ENCODE data around the gene SETDB1. TPM values are rescaled to one million over a fixed set of nuclear protein-coding genes. Genes with fewer than 3 reads are reported as not detected.

SETDB1 gene
- total RNA-seq, 1 donor from 2014 or later, result 20.6 TPM

GRCh38 chr1:150906813-150907212, 19.4 kb upstream of the SETDB1 start:
- TF ChIP-seq, protein P1, sequence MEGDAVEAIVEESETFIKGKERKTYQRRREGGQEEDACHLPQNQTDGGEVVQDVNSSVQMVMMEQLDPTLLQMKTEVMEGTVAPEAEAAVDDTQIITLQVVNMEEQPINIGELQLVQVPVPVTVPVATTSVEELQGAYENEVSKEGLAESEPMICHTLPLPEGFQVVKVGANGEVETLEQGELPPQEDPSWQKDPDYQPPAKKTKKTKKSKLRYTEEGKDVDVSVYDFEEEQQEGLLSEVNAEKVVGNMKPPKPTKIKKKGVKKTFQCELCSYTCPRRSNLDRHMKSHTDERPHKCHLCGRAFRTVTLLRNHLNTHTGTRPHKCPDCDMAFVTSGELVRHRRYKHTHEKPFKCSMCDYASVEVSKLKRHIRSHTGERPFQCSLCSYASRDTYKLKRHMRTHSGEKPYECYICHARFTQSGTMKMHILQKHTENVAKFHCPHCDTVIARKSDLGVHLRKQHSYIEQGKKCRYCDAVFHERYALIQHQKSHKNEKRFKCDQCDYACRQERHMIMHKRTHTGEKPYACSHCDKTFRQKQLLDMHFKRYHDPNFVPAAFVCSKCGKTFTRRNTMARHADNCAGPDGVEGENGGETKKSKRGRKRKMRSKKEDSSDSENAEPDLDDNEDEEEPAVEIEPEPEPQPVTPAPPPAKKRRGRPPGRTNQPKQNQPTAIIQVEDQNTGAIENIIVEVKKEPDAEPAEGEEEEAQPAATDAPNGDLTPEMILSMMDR (conservative IDR thresholded peaks at IDR 0.05; ENCODE audit: low read depth, low read length), result no peak
- no peak for DNase-seq (ENCODE audit: low read depth)
- H3K4me3 ChIP-seq (ENCODE audit: low read depth, low read length), result no peak overlapping the region

GRCh38 chr1:150909585-150910180, 16.5 kb upstream of the SETDB1 start:
- no peak for DNase-seq (ENCODE audit: low read depth)
- H3K4me3 ChIP-seq (ENCODE audit: low read depth, low read length), result no peak overlapping the region
- TF ChIP-seq, protein P1 (conservative IDR thresholded peaks at IDR 0.05; ENCODE audit: low read depth, low read length), result no peak

DNA sequence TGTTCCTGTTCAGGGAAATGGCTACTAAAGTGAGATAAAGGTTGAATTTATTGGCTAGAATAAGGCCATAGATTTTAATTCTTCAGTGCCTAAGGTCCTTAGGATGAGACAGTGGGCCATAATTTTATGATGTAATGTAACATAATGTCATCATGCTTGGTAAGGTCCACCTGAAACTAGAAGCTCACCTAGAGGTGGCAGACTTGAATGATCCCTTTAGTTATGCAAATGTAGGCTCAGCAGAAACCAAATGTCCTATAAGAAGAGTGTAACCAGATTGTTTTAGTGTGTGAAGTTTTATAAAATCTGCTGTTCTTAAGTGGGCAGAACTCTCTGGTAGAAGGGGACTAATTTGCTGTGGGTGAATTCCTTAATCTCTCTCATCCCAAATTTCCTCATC, 13.5 kb upstream of the SETDB1 start:
- TF ChIP-seq, protein P1 (conservative IDR thresholded peaks at IDR 0.05; ENCODE audit: low read depth, low read length), result no peak
- no peak for DNase-seq (ENCODE audit: low read depth)
- H3K4me3 ChIP-seq (ENCODE audit: low read depth, low read length), result no peak overlapping the region

DNA sequence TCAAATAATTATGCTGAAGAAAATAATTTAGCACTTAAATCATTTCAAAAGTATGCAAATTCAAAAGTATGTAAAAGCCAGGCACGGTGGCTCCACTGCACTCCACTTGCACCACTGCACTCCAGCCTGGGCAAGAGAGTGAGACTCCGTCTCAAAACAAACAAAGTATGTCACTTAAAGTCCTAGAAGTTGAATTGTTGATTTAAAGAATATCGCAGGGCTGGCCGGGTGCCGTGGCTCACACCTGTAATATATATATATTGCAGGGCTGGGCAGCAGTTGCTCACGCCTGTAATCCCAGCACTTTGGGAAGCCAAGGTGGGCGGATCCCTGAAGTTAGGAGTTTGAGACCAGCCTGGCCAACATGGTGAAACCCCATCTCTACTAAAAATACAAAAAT, 8.8 kb upstream of the SETDB1 start:
- TF ChIP-seq, protein P1 (conservative IDR thresholded peaks at IDR 0.05; ENCODE audit: low read depth, low read length), result no peak
- DNase-seq (ENCODE audit: low read depth), result no peak

GRCh38 chr1:150922519-150922975, 3.6 kb upstream of the SETDB1 start:
- TF ChIP-seq, protein P1 (conservative IDR thresholded peaks at IDR 0.05; ENCODE audit: low read depth, low read length), result peak; percentile 88
- no peak overlapping the region for H3K4me3 ChIP-seq (ENCODE audit: low read depth, low read length)
- DNase-seq (ENCODE audit: low read depth), result peak; percentile 76

More for the DNA sequence above, 8.8 kb upstream of the SETDB1 start:
- no peak overlapping the region for H3K4me3 ChIP-seq (ENCODE audit: low read depth, low read length)

DNA sequence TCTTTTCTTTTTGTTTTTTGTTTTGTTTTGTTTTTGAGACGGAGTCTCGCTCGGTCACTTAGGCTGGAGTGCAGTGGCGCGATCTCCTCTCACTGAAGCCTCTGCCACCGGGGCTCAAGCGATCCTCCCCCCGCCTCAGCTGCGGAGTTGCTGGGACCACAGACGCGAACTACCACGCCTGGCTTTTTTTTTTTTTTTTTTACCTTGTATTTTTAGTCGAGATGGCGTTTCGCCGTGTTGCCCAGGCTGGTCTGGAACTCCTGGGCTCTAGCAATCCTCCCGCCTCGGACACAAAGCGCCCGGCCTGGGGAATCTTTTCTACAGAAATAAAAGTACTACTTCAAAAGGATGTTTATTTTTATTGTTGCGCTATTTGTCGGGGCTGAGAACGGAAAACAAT, 1.1 kb upstream of the SETDB1 start:
- TF ChIP-seq, protein P1 (conservative IDR thresholded peaks at IDR 0.05; ENCODE audit: low read depth, low read length), result no peak
- H3K4me3 ChIP-seq (ENCODE audit: low read depth, low read length), result no peak overlapping the region
- no peak for DNase-seq (ENCODE audit: low read depth)

- TF ChIP-seq, protein P1 (conservative IDR thresholded peaks at IDR 0.05; ENCODE audit: low read depth, low read length), result no peak
- no peak for DNase-seq (ENCODE audit: low read depth)
- no peak overlapping the region for H3K4me3 ChIP-seq (ENCODE audit: low read depth, low read length)
Measured at GRCh38 chr1:150927624-150928023, 1.5 kb downstream of the SETDB1 start.
